Stimulated activated effector memory CD8-positive, alpha-beta T cell treated with anti-CD3 and anti-CD28 coated beads, Interleukin-12 subunit alpha, Interleukin-12 subunit beta, amount 100 ng/mL, for 72 hours (primary cell): ENCODE measurements around the gene LNX2.

ENCODE experiments used
- ATAC-seq: fragments of 150-1000 bp; cut with Tn5 transposase; 2 replicates; pipeline ENCODE4 v1.10.0; 2021
- DNase-seq, 2 donors: peaks; one replicate each; pipeline ENCODE4 v3.0.0; 2021 to 2022; ENCODE audit warnings: low spot score in 2 of 2
- H3K27ac Mint-ChIP-seq: one replicate; pipeline ENCODE4 v1.8.0; 2022; ENCODE audit warnings: mild to moderate bottlenecking, mixed read lengths
- H3K36me3 Mint-ChIP-seq: one replicate; pipeline ENCODE4 v1.8.0; 2022; ENCODE audit warnings: mild to moderate bottlenecking, mixed read lengths
- H3K4me1 Mint-ChIP-seq: one replicate; pipeline ENCODE4 v1.8.0; 2022; ENCODE audit warnings: mixed read lengths
- H3K4me3 Mint-ChIP-seq: one replicate; pipeline ENCODE4 v1.8.0; 2022; ENCODE audit warnings: mild to moderate bottlenecking, mixed read lengths
- H3K9me3 Mint-ChIP-seq: one replicate; pipeline ENCODE4 v1.8.0; 2022; ENCODE audit warnings: mixed read lengths

LNX2 gene

GRCh38 chr13:27605099-27605498 lies 15.2 kb downstream of the LNX2 start:
- Mint-ChIP-seq H3K36me3 (no peaks in the 10 kb centered on the region), H3K4me3 (no peak overlapping the region), H3K4me1 (peaks cover 18% of the 10 kb centered on the region), H3K27ac (no peak overlapping the region), H3K9me3 (no peaks in the 10 kb centered on the region)
- ATAC-seq, result no peak
- no peak for DNase-seq

DNA sequence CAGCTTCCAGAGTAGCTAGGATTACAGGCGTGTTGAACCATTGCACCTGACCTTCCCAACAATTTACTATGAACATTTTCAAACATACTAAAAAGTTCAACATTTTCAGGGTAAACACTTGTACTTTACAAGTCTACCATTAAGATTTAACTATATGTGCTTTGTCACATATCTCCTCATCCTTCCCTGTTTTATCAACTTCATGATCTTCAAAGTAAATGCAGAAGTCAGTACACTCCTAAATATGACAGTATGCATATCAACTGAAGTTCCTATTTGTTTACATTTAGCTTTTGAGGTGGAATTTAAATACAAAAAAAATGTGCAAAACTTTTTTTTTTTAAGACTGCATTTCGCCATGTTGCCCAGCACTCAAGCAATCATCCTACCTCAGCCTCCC lies 18.5 kb downstream of the LNX2 start:
- DNase-seq (no peak), ATAC-seq (no peak)
- H3K27ac Mint-ChIP-seq, result no peak overlapping the region
- no peaks in the 10 kb centered on the region for H3K9me3 Mint-ChIP-seq
- H3K36me3 Mint-ChIP-seq, result no peaks in the 10 kb centered on the region
- H3K4me3 Mint-ChIP-seq, result no peak overlapping the region
- peaks cover 12% of the 10 kb centered on the region for H3K4me1 Mint-ChIP-seq

DNA sequence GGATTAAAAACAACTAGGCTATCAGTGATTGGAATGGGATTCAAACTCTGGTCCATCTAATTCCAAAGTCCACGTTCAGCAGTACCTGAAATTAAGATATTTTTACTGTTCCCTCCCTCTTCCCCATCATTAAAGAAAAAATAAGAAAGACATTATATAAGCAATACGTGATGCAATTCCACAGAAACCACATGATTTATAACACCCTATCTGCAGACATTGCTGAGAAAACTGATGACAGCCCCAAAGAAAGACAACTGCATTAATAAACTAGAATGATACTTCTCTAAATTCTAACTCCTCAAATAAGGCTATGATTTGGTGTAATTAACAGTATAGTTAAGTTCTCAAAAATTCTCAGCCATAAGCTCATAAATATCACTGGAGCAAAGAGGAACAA lies 19.1 kb downstream of the LNX2 start:
- no peaks in the 10 kb centered on the region for H3K36me3 Mint-ChIP-seq
- ATAC-seq (no peak), DNase-seq (no peak)
- peaks cover 11% of the 10 kb centered on the region for H3K4me1 Mint-ChIP-seq
- H3K27ac Mint-ChIP-seq, result no peak overlapping the region
- H3K4me3 Mint-ChIP-seq, result no peak overlapping the region
- no peaks in the 10 kb centered on the region for H3K9me3 Mint-ChIP-seq

- DNase-seq (no peak), ATAC-seq (no peak)
- no peak overlapping the region for H3K27ac Mint-ChIP-seq
- no peak overlapping the region for H3K4me3 Mint-ChIP-seq
- no peaks in the 10 kb centered on the region for H3K9me3 Mint-ChIP-seq
- no peaks in the 10 kb centered on the region for H3K36me3 Mint-ChIP-seq
- H3K4me1 Mint-ChIP-seq, result peaks cover 11% of the 10 kb centered on the region
Observed at GRCh38 chr13:27600711-27601110, 19.6 kb downstream of the LNX2 start.

DNA sequence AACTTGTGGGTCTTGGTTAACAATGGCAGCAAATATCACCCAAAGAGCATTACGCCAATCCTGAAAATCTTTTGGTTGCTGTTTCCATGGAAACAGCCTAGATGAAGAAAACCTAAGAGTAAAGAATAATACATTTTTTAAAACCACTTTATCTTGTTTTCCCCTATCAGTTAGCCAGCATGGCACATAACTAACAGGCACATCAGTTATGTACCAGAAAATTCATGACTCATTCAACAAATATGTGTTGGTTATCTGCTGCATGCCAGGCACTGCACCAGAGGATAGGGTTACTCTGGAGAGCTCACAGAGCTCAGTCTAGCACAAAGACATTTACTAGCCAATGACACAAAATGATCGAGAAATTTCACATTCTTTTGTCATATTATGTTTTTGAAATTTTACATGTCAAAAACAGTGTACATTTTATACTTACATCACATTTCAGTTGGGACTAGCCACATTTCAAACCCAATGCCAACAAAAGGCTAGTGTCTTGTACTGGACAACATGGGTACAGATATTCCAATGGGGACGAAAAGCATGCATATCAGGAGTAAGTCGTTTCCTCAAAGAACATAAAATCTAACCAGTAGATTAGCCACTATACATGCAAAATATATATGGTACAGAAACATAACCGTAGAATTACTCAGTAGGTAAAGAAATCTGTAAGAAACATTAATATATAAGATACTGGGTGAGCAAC lies 20.3 kb downstream of the LNX2 start:
- Mint-ChIP-seq H3K4me3 (no peak overlapping the region), H3K36me3 (no peaks in the 10 kb centered on the region), H3K27ac (no peak overlapping the region), H3K9me3 (no peaks in the 10 kb centered on the region), H3K4me1 (peaks cover 11% of the 10 kb centered on the region)
- ATAC-seq (peak; percentile 72), DNase-seq (no peak)

- ATAC-seq, result no peak
- no peak overlapping the region for H3K4me3 Mint-ChIP-seq
- peaks cover 11% of the 10 kb centered on the region for H3K4me1 Mint-ChIP-seq
Observed at GRCh38 chr13:27599096-27599495, 21.2 kb downstream of the LNX2 start.

DNA sequence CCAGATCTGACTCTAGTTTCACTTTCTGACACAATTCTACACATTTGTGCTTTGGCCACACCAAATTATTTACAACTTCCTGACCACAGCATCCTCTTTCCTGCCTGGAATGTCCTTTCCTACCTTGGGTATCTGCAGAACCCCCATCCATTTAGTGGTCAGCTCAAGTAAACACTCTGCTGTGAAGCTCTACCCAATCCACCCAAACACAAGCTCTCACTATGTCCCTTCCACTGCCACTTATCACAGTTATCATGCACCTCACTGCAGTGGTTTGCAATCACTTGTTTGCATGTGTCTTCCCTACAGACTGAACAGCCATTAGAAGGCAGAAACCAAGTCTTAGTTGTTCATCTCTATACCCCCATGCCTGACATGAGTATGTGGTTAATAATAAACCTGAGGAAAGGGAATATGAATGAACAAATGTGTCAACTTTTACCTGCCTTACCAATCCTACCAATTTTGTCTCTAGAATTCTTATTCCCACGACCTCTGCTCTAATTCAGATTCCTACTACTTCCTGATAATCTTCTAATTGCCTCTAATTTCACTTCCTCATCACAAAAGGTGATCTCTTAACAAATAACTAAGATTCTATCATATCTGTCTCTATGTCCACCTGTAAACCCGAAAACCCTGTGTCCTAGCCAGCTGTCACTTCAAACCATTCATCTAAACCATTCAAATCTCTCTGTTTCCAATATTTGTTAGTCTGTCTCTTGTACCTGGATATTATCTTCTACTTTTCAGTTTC lies 25.1 kb downstream of the LNX2 start:
- no peak for DNase-seq
- no peak overlapping the region for H3K27ac Mint-ChIP-seq
- H3K4me3 Mint-ChIP-seq, result no peak overlapping the region
- H3K36me3 Mint-ChIP-seq, result no peaks in the 10 kb centered on the region
- H3K4me1 Mint-ChIP-seq, result peaks cover 2% of the 10 kb centered on the region
- no peaks in the 10 kb centered on the region for H3K9me3 Mint-ChIP-seq
- ATAC-seq, result no peak

More at GRCh38 chr13:27599096-27599495, 21.2 kb downstream of the LNX2 start:
- H3K27ac Mint-ChIP-seq, result no peak overlapping the region
- H3K36me3 Mint-ChIP-seq, result no peaks in the 10 kb centered on the region
- no peak for DNase-seq
- no peaks in the 10 kb centered on the region for H3K9me3 Mint-ChIP-seq

GRCh38 chr13:27593267-27593666 lies 27.1 kb downstream of the LNX2 start:
- Mint-ChIP-seq H3K36me3 (no peaks in the 10 kb centered on the region), H3K9me3 (no peaks in the 10 kb centered on the region), H3K4me1 (no peaks in the 10 kb centered on the region), H3K4me3 (no peak overlapping the region), H3K27ac (no peak overlapping the region)
- DNase-seq, result no peak
- peak; percentile 79 for ATAC-seq

DNA sequence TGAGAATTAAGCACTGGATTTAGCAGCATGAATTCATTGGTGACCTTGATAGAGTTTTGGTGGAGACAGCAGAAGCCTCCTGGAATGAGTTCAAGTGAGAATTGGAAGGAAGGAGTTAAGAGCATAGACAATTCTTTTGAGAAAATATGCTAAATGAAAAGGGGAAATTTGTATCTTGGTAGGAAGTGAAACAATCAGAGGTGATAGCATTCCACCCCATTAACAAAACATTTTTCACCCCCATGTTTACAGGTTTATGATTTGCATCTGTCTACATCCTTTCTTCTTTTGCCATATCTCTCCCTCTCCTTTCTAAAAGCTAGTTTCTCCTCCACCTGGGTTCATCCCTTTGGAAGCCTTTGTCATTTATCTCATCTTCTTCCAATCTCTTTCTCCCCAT lies 27.5 kb downstream of the LNX2 start:
- no peaks in the 10 kb centered on the region for H3K36me3 Mint-ChIP-seq
- DNase-seq (no peak), ATAC-seq (no peak)
- H3K4me3 Mint-ChIP-seq, result no peak overlapping the region
- no peak overlapping the region for H3K27ac Mint-ChIP-seq
- H3K9me3 Mint-ChIP-seq, result no peaks in the 10 kb centered on the region
- no peaks in the 10 kb centered on the region for H3K4me1 Mint-ChIP-seq

- Mint-ChIP-seq H3K9me3 (no peaks in the 10 kb centered on the region), H3K4me1 (peaks cover 6% of the 10 kb centered on the region), H3K27ac (no peak overlapping the region), H3K4me3 (no peak overlapping the region), H3K36me3 (no peaks in the 10 kb centered on the region)
- ATAC-seq (no peak), DNase-seq (no peak)
Observed at GRCh38 chr13:27588405-27588804, 31.9 kb downstream of the LNX2 start.

DNA sequence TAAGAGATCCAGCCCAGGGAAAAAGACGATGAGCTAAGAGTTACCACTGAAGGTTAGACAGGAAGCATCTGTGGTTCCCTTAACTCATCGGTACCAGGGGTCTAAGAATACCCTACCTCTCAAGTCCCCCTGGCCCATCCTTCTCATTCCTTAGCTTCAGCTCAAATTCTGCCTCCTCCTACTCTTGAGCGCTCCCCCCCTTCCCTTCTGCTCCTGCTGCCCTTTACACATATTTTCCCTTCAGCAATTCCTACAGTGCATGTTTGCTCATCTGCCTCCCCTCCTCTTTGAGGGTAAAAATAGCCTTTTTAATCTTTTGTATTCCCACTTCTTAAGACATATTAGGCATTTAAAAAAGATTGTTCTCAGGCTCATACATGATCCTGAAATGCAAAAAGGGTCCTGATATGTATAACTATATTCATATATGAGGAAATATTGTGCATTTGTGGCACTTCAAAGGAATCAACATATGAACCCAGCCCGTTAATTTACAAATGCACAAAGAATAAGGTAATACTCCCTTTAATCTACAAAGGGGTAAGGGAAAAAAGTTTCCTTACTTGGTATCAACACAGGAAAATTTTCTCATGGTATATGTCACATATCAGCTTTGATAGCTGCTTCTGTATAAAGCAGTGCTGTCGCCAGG lies 33.1 kb downstream of the LNX2 start:
- no peak for ATAC-seq
- H3K4me3 Mint-ChIP-seq, result no peak overlapping the region
- H3K36me3 Mint-ChIP-seq, result no peaks in the 10 kb centered on the region
- peaks cover 8% of the 10 kb centered on the region for H3K4me1 Mint-ChIP-seq
- no peak overlapping the region for H3K27ac Mint-ChIP-seq
- no peaks in the 10 kb centered on the region for H3K9me3 Mint-ChIP-seq
- DNase-seq, result no peak

DNA sequence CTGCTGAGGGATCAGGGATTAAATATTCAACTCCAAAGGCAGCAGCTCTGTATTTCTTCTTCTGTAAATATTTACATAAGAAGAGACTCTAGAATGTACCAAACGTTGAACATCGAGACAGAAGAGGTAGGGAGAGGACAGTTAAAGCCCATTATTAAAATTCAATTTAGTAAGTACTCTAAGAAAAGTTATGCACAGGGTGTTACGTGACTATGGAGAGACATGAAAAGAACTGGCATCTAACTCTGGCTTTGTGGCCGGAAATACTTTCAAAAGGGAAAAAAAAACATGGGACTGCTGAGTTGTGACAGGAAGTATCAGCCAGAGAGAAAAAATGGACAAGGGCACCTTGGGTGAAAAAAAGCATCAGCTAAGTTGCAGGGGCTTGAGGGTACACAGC lies 36.7 kb downstream of the LNX2 start:
- no peak overlapping the region for H3K27ac Mint-ChIP-seq

GRCh38 chr13:27578121-27579030 lies 42.0 kb downstream of the LNX2 start:
- Mint-ChIP-seq H3K4me1 (peaks cover 18% of the 10 kb centered on the region), H3K27ac (no peak overlapping the region)

More for the DNA sequence above, 36.7 kb downstream of the LNX2 start:
- DNase-seq (no peak), ATAC-seq (no peak)
- Mint-ChIP-seq H3K9me3 (no peaks in the 10 kb centered on the region), H3K36me3 (peaks cover 9% of the 10 kb centered on the region), H3K4me1 (peaks cover 8% of the 10 kb centered on the region), H3K4me3 (no peak overlapping the region)

DNA sequence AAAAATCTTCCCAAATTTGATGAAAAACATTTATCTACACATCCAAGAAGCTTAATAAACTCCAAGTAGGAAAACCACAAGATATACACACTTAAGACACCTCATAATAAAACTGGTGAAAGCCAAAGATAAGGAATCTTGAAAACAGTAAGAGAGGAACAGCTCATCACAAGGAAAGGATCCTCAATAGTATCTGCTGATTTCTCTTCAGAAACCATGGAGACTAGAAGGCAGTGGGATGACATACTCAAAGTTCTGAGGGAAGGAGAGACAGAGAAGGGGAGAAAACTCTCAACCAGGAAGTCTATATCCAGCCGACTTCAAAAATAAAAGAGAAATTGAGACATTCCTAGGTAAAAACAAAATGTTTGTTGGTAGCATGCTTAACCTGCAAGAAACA lies 45.7 kb downstream of the LNX2 start:
- ATAC-seq, result no peak
- Mint-ChIP-seq H3K36me3 (peaks cover 5% of the 10 kb centered on the region), H3K9me3 (no peaks in the 10 kb centered on the region), H3K27ac (no peak overlapping the region), H3K4me3 (no peak overlapping the region), H3K4me1 (peaks cover 22% of the 10 kb centered on the region)
- no peak for DNase-seq

More at GRCh38 chr13:27578121-27579030, 42.0 kb downstream of the LNX2 start:
- Mint-ChIP-seq H3K36me3 (peaks cover 15% of the 10 kb centered on the region), H3K9me3 (no peaks in the 10 kb centered on the region), H3K4me3 (no peak overlapping the region)
- ATAC-seq, result no peak
- DNase-seq, result no peak

DNA sequence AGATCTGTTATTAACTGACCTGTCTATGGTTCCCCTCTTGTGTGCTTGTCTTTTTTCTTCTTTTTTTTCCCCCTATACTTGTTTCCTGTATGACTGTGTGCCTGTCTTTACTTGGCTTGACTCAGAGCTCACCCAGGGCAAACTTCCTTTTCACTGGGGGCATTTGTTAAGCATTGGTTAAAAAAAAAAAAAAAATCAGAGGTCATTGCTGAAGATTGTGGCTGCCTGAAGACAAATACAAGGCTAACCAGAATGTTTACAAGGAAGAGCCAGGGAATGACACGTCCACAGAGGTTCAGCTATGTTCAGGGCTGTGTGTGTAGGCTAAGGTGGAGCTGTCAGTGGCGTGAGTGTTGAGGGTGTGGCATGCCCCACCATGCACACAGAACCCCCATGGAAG lies 47.1 kb downstream of the LNX2 start:
- Mint-ChIP-seq H3K27ac (no peak overlapping the region), H3K36me3 (peaks cover 5% of the 10 kb centered on the region), H3K4me3 (no peak overlapping the region), H3K4me1 (peaks cover 22% of the 10 kb centered on the region), H3K9me3 (no peaks in the 10 kb centered on the region)
- DNase-seq, result no peak
- peak; percentile 69 for ATAC-seq
